Upper lobe of left lung (tissue), 4 donors: ENCODE measurements around the gene BTG3.

Experiments
- POLR2A ChIP-seq, 4 donors: fragments of 450-650 bp; IDR thresholded peaks; one replicate each; pipeline ENCODE4 v1.5.1; 2016 to 2017; ENCODE audit warnings: antibody characterized with exemption in 4 of 4, mild to moderate bottlenecking in 2 of 4
- TF ChIP-seq, protein P1 (sequence below), 6 experiments: fragments of 450-650 bp in 4 of 6; fragments of 200-600 bp in 2 of 6; sonication (generic) in 2 of 6; IDR thresholded peaks; one replicate each; pipeline ENCODE4 v1.5.1; 2016 to 2019; ENCODE audit warnings: antibody characterized with exemption in 6 of 6

DNA sequence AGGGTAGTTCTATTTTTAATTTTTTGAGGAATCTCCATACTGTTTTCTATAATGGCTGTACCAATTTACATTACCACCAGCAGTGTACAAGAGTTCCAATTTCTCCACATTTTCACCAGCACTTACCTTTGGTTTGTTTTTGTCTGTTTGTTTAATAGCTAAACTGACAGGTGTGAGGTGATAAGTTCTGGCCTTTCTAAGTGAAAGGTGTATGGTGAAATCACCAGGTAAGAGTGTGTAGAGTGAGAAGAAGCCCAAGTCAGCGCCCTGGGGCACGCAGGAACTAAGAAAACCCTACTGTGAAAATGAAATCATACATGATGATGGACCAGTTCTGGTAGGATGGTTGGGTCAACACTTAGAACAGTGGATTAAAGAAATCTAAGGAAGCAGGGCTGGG, 34.5 kb downstream of the BTG3 start:
- TF ChIP-seq POLR2A (IDR thresholded peaks at IDR 0.05): no peak
- TF ChIP-seq, protein P1, sequence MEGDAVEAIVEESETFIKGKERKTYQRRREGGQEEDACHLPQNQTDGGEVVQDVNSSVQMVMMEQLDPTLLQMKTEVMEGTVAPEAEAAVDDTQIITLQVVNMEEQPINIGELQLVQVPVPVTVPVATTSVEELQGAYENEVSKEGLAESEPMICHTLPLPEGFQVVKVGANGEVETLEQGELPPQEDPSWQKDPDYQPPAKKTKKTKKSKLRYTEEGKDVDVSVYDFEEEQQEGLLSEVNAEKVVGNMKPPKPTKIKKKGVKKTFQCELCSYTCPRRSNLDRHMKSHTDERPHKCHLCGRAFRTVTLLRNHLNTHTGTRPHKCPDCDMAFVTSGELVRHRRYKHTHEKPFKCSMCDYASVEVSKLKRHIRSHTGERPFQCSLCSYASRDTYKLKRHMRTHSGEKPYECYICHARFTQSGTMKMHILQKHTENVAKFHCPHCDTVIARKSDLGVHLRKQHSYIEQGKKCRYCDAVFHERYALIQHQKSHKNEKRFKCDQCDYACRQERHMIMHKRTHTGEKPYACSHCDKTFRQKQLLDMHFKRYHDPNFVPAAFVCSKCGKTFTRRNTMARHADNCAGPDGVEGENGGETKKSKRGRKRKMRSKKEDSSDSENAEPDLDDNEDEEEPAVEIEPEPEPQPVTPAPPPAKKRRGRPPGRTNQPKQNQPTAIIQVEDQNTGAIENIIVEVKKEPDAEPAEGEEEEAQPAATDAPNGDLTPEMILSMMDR (IDR thresholded peaks at IDR 0.05): no peak
